Heart left ventricle (tissue), 16 donors: Measurements from ENCODE around the gene FEM1B. TPM values are rescaled to one million over a fixed set of nuclear protein-coding genes. Genes with fewer than 3 reads are reported as not detected.

Experiments
- ATAC-seq, 4 donors: fragments of 200-7000 bp; cut with Tn5 transposase; one replicate each; pipeline ENCODE4 v1.9.1; 2020 to 2022; ENCODE audit warnings: moderate library complexity in 4 of 4, mild to moderate bottlenecking in 3 of 4, moderate number of reproducible peaks in 1 of 4
- DNase-seq, 5 donors: peaks; one replicate each; pipeline ENCODE4 v3.0.0-alpha.2; 2020
- H3K27ac ChIP-seq, 12 donors: fragments of 200-600 bp; sonication (generic) in 4 of 12; one replicate each; pipeline versions ENCODE4 v1.5.0 to v1.8.0; 2016 to 2022; ENCODE audit warnings: mild to moderate bottlenecking in 2 of 12
- H3K27me3 ChIP-seq, 9 donors: fragments of 200-600 bp; sonication (generic) in 2 of 9; one replicate each; pipeline versions ENCODE4 v1.5.1 to v1.8.0; 2016 to 2022; ENCODE audit warnings: mild to moderate bottlenecking in 3 of 9
- H3K36me3 ChIP-seq, 9 donors: fragments of 200-600 bp; sonication (generic) in 2 of 9; one replicate each; pipeline versions ENCODE4 v1.5.0 to v1.8.0; 2018 to 2022; ENCODE audit warnings: mild to moderate bottlenecking in 2 of 9
- H3K4me1 ChIP-seq, 12 donors: fragments of 200-600 bp; sonication (generic) in 4 of 12; one replicate each; pipeline versions ENCODE4 v1.5.0 to v1.8.0; 2016 to 2022; ENCODE audit warnings: mild to moderate bottlenecking in 3 of 12
- H3K4me3 ChIP-seq, 12 donors: fragments of 200-600 bp; sonication (generic) in 4 of 12; one replicate each; pipeline versions ENCODE4 v1.5.0 to v1.8.0; 2017 to 2022; ENCODE audit warnings: mild to moderate bottlenecking in 9 of 12, moderate library complexity in 4 of 12
- H3K9me3 ChIP-seq, 12 donors: fragments of 200-600 bp; sonication (generic) in 4 of 12; one replicate each; pipeline versions ENCODE4 v1.5.0 to v1.8.0; 2016 to 2022; ENCODE audit warnings: mild to moderate bottlenecking in 1 of 12
- POLR2A ChIP-seq, 2 donors: fragments of 450-650 bp; IDR thresholded peaks; one replicate each; pipeline ENCODE4 v1.6.1; 2017; ENCODE audit warnings: antibody characterized with exemption in 2 of 2, mild to moderate bottlenecking in 2 of 2, moderate library complexity in 2 of 2
- WGBS, 4 donors: extraction: QIAGEN DNeasy Blood & Tissue Kit in 2 of 4; methylation state at CpG; one replicate each; pipeline versions ENCODE4 v1.1.5 to v1.1.7; 2013 to 2018; 5-methylcytosine and 5-hydroxymethylcytosine counted together
- intact Hi-C, 10 donors: fragments of 100-400 bp; cut with DNase I; formaldehyde crosslinking; loops; one replicate each; pipeline versions ENCODE4 v1.11.1 to v1.14.2; 2022
- polyA plus RNA-seq, 2 donors: library from polyadenylated mRNA; stranded (reverse); fragments of 200-250 nt; gene quantifications; one replicate each; pipeline ENCODE4 v1.2.3, GENCODE V29; 2013
- total RNA-seq, 9 donors: library from RNA; depleted of rRNA in 2 of 9; stranded (reverse); fragments of >200 nt in 2 of 9; fragmentation: NEBNext Ultra II Directional in 3 of 9; extraction: Animal tissue kit (Norgen Biotek cat#: 25700) in 3 of 9; gene quantifications; one replicate each; pipeline versions ENCODE4 v1.1.0 to v1.2.4, GENCODE V29; 2016 to 2023
- TF ChIP-seq, protein P1 (sequence below), 12 donors: fragments of 200-600 bp; sonication (generic) in 4 of 12; IDR thresholded peaks; one replicate each; pipeline versions ENCODE4 v1.5.0 to v1.8.0; 2018 to 2022; ENCODE audit warnings: antibody characterized with exemption in 12 of 12, mild to moderate bottlenecking in 5 of 12
- donor health status: ischemic (EF 13 %, LVEDD 7.1; RV severe dilation, severe dysfunction).
- donor health status: healthy with polysubstance abuse.
- donor health status: DM: no; HTN: yes; CAD: no.
- donor health status: DM: no; HTN: no; CAD: no.
- donor health status: ischemic (EF 25% LVEDD 6.9; RV normal size, moderate dysfunction).
- donor health status: ischemic (EF 25% LVEDD 5.7; RV mildly dilated, moderate dysfunction).
- donor health status: healthy.
- donor health status: DM: yes; HTN: yes; CAD: no.
- donor health status: ischemic (EF 35%, LVEDD 5.7; RV mildly dilated, moderate dysfunction).
- donor health status: nonischemic (EF 11% LVEDD 7.7; RV severe dilation, severe dysfunction).
- donor health status: DM: yes; HTN: yes; CAD: no.
- donor health status: PGD.
- donor health status: ischemic (EF 29% LVEDD 5.4; RV normal size, mild dysfunction).
- donor health status: nonischemic (EF 23%, LVEDD 6.1; RV moderate dilation, normal function).

Gene FEM1B
- total and polyA plus RNA-seq, 11 donors: 9.3 to 94.0 (median 52.7) TPM

DNA sequence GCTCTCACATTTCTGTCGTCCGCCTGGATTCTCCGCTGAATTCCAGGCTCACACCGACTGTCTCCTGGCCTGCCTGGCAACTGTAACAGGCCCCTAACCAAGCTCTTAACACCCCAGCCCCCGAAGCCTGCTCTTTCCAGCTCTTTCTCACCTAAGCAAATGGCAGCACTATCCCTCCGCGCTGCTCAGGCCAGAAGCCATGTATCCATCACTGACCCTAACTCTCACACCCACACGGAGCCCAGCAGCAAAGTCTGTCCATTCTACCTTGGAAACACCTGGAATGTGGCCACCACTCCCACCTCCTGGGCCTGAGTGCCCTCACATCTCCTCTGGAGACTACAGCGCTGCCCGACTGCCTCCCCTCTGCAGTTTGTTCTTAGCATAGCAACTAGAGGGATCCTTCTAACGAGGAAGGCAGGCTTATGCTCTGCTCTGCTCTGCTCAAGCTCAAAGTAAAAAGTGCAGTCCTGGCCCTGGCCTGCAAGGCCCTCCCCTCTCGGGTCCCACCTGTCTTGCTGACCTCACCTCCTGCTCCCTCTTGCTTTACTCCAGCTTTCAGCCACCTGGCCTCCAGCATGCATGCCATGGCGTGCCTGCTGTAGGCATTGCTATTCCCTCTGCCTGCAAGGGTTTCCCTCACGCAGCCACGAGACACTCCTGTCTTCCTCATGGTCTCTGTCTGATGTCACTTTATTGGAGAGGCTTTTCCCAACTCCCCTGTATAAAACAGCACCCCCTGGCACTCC, 27.2 kb downstream of the FEM1B start:
- Histone ChIP-seq H3K9me3 (no peaks in the 10 kb centered on the region), H3K27ac (no peak overlapping the region), H3K4me3 (no peak overlapping the region), H3K27me3 (no peaks in the 10 kb centered on the region), H3K36me3 (peaks cover 0 to 4% (median 0%) of the 10 kb centered on the region in 9 donors), H3K4me1 (peaks cover 0 to 25% (median 7%) of the 10 kb centered on the region in 12 donors)
- ATAC-seq: no peak
- peak in 1 of 5 donors; percentile 14 for DNase-seq
- WGBS, 4 donors: 76 to 87% (median 81%) methylated on average over 15 of the region's 15 CpGs
- TF ChIP-seq, protein P1, sequence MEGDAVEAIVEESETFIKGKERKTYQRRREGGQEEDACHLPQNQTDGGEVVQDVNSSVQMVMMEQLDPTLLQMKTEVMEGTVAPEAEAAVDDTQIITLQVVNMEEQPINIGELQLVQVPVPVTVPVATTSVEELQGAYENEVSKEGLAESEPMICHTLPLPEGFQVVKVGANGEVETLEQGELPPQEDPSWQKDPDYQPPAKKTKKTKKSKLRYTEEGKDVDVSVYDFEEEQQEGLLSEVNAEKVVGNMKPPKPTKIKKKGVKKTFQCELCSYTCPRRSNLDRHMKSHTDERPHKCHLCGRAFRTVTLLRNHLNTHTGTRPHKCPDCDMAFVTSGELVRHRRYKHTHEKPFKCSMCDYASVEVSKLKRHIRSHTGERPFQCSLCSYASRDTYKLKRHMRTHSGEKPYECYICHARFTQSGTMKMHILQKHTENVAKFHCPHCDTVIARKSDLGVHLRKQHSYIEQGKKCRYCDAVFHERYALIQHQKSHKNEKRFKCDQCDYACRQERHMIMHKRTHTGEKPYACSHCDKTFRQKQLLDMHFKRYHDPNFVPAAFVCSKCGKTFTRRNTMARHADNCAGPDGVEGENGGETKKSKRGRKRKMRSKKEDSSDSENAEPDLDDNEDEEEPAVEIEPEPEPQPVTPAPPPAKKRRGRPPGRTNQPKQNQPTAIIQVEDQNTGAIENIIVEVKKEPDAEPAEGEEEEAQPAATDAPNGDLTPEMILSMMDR (IDR thresholded peaks at IDR 0.05): no peak
- TF ChIP-seq POLR2A (IDR thresholded peaks at IDR 0.05): no peak
- intact Hi-C loops: loop anchor here (5.0 to 10.0 kb wide), 10 partner anchors 47 to 573 kb away; no protein-coding TSS in a partner anchor

DNA sequence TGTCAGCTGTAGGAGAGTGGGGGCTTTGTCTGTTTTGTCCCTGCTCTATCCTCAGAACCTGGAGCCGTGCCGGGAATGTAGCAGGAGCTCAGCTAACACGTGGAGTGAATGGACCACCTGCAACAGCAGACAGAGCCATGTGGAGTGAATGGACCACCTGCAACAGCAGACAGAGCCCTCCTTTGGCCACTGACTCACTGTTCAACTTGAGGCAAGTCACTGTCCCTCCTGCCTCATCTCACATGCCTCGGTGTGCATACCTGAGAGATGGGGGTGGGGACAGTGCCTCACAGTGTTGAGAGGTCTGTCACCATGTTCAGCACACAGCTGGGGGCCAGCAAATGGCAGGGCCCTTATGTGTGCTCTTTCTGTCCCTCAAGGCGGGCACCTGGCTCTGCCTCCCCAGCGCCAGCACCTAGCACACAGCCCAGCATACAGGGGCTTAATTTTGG, 27.9 kb downstream of the FEM1B start:
- Histone ChIP-seq H3K27ac (no peak overlapping the region), H3K36me3 (peaks cover 0 to 6% (median 0%) of the 10 kb centered on the region in 9 donors), H3K4me3 (no peak overlapping the region), H3K27me3 (no peaks in the 10 kb centered on the region), H3K4me1 (peaks cover 0 to 18% (median 7%) of the 10 kb centered on the region in 12 donors), H3K9me3 (no peaks in the 10 kb centered on the region)
- TF ChIP-seq, protein P1 (IDR thresholded peaks at IDR 0.05): no peak
- TF ChIP-seq POLR2A (IDR thresholded peaks at IDR 0.05): no peak
- DNase-seq (peak in 1 of 5 donors; percentile 9), ATAC-seq (no peak)
- intact Hi-C loops: loop anchor here (5.0 to 10.0 kb wide), 9 partner anchors 53 to 572 kb away; no protein-coding TSS in a partner anchor
- WGBS, 4 donors: 61 to 77% (median 68%) methylated on average over 5 to 6 of the region's 6 CpGs

DNA sequence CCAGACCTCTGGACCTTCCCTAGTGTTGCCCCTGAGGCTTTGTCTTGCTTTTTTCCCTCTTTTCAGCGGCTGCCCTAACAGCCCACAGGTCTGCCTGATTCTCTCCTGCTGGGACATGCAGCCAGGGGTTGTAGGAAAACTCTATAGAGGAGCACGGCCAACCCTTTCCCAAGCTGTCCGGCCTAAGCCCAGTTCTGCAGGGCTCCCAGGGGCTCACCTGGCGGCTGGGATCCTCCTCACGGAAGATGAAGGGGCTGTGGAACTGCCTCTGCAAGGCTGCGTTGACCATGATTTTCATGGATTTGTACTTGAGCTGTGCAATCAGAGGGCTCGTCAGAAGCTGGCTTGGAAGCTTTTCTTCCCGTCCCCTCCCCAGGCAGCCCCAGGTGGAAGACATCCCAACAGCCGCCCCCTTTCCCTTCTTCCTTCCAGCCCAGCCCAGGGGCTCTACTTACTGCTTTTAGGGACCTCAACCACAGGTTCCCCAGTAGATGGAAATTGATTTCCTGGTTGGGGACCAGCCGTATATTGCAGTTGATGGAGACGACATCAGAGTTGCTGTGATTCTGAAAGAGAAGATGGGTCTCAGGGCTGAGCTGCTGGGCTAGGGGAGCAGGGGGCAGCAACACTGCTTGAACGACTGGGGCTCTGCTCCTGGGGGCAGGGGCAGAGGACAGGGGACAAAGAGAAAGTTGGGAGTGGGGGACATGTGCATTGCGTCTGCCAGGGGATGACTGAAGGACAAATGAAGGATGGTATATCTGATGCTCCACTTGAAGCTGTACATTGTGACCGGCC, 29.8 kb downstream of the FEM1B start:
- peak in 1 of 5 donors; percentile 9 for DNase-seq
- TF ChIP-seq, protein P1 (IDR thresholded peaks at IDR 0.05): no peak
- no peak for TF ChIP-seq POLR2A (IDR thresholded peaks at IDR 0.05)
- intact Hi-C loops: loop anchor here (2.0 to 10.0 kb wide), 15 partner anchors 55 to 570 kb away; no protein-coding TSS in a partner anchor
- Histone ChIP-seq H3K9me3 (no peaks in the 10 kb centered on the region), H3K4me3 (no peak overlapping the region), H3K36me3 (peaks cover 0 to 20% (median 0%) of the 10 kb centered on the region in 9 donors), H3K4me1 (peaks cover 0 to 18% (median 8%) of the 10 kb centered on the region in 12 donors), H3K27ac (peak overlapping the region in 1 of 12 donors; percentile 6), H3K27me3 (no peaks in the 10 kb centered on the region)
- WGBS, 4 donors: 73 to 81% (median 78%) methylated on average over 14 of the region's 14 CpGs
- ATAC-seq: no peak
